Gastrocnemius medialis (tissue), 4 donors: Measurements from ENCODE around the gene COL10A1. TPM values are rescaled to one million over a fixed set of nuclear protein-coding genes. Genes with fewer than 3 reads are reported as not detected.

Source experiments
- ATAC-seq, 2 donors: fragments of 150-250 bp; one replicate each; pipeline ENCODE4 v1.9.1; 2016
- DNase-seq, 2 donors: peaks; one replicate each; pipeline ENCODE4 v3.0.0-alpha.2; 2019
- H3K27ac ChIP-seq, 4 donors: fragments of 200-600 bp; sonication (generic); 1 replicate in 1 of 4; 2 replicates in 3 of 4; pipeline ENCODE4 v1.5.1; 2016 to 2018; ENCODE audit warnings: mild to moderate bottlenecking in 2 of 4, moderate library complexity in 1 of 4
- H3K27me3 ChIP-seq, 3 donors: fragments of 200-600 bp; sonication (generic) in 2 of 3; 1 replicate in 1 of 3; 2 replicates in 2 of 3; pipeline versions ENCODE4 v1.5.1 to v1.6.0; 2016 to 2019; ENCODE audit warnings: mild to moderate bottlenecking in 1 of 3, moderate library complexity in 1 of 3
- H3K36me3 ChIP-seq, 2 donors: fragments of 200-600 bp; sonication (generic) in 1 of 2; one replicate each; pipeline ENCODE4 v1.5.1; 2017 to 2018
- H3K4me1 ChIP-seq, 2 donors: fragments of 200-600 bp; sonication (generic) in 1 of 2; one replicate each; pipeline ENCODE4 v1.5.1; 2016 to 2017; ENCODE audit warnings: mild to moderate bottlenecking in 2 of 2
- H3K4me3 ChIP-seq, 4 donors: fragments of 200-600 bp; sonication (generic) in 3 of 4; 1 replicate in 1 of 4; 2 replicates in 3 of 4; pipeline ENCODE4 v1.5.1; 2016 to 2019; ENCODE audit warnings: mild to moderate bottlenecking in 2 of 4
- H3K9me3 ChIP-seq, 3 donors: fragments of 200-600 bp; sonication (generic) in 2 of 3; 1 replicate in 1 of 3; 2 replicates in 2 of 3; pipeline ENCODE4 v1.5.1; 2016 to 2019
- POLR2A ChIP-seq, 2 donors: fragments of 450-650 bp; IDR thresholded peaks; one replicate each; pipeline ENCODE4 v1.6.1; 2017; ENCODE audit warnings: antibody characterized with exemption in 2 of 2, mild to moderate bottlenecking in 2 of 2, moderate library complexity in 2 of 2
- in situ Hi-C, 4 donors: fragments of 200-750 bp; cut with MboI; loops; one replicate each; pipeline versions ENCODE4 v1.15.0 to v1.8.0; 2017; ENCODE audit warnings: low sequenced_read_pairs in 4 of 4
- intact Hi-C: fragments of 100-400 bp; cut with DNase I; formaldehyde crosslinking; loops from one replicate; pipeline ENCODE4 v1.15.1; 2023; ENCODE audit warnings: low total_unique reads
- total RNA-seq, 4 donors: library from RNA; depleted of rRNA; stranded (reverse); fragments of >200 nt; gene quantifications; one replicate each; pipeline versions ENCODE4 v1.1.0 to v1.2.3, GENCODE V29; 2016
- TF ChIP-seq, protein P1 (sequence below), 5 experiments: fragments of 450-650 bp in 3 of 5; fragments of 200-600 bp in 2 of 5; sonication (generic) in 2 of 5; IDR thresholded peaks in 4 of 5; conservative IDR thresholded peaks in 1 of 5; 1 replicate in 4 of 5; 2 replicates in 1 of 5; pipeline ENCODE4 v1.5.1; 2016 to 2019; ENCODE audit warnings: antibody characterized with exemption in 5 of 5, mild to moderate bottlenecking in 3 of 5, moderate library complexity in 3 of 5

The COL10A1 gene
- total RNA-seq, 4 donors from 2014 or later, result not detected

DNA sequence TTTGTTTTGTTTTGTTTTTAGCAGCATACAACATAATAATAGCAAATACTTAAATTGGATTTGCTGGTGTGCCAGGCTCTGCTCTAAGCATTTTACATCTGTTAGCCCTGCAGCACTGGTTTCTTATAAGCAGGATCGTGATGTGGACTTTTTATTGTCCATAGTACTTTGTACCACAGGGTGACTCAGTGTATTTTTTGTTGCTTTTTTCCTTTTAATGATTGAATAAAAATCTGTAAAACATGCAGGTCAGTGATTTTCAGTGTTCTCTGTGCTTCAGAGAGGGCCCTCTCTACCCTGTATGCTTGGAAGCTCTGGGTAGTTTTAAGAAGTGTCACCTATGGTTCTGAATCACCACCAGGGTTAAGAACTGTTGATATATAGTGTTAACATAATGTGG is 21.3 kb downstream of the COL10A1 start:
- H3K4me1 ChIP-seq, result peaks cover 43 to 50% of the 10 kb centered on the region in 2 donors
- peaks cover 0 to 17% of the 10 kb centered on the region in 2 donors for H3K36me3 ChIP-seq
- in situ Hi-C loops, result no loop called here
- TF ChIP-seq, protein P1, sequence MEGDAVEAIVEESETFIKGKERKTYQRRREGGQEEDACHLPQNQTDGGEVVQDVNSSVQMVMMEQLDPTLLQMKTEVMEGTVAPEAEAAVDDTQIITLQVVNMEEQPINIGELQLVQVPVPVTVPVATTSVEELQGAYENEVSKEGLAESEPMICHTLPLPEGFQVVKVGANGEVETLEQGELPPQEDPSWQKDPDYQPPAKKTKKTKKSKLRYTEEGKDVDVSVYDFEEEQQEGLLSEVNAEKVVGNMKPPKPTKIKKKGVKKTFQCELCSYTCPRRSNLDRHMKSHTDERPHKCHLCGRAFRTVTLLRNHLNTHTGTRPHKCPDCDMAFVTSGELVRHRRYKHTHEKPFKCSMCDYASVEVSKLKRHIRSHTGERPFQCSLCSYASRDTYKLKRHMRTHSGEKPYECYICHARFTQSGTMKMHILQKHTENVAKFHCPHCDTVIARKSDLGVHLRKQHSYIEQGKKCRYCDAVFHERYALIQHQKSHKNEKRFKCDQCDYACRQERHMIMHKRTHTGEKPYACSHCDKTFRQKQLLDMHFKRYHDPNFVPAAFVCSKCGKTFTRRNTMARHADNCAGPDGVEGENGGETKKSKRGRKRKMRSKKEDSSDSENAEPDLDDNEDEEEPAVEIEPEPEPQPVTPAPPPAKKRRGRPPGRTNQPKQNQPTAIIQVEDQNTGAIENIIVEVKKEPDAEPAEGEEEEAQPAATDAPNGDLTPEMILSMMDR (IDR thresholded peaks at IDR 0.05 in 4 of 5, conservative IDR thresholded peaks at IDR 0.05 in 1 of 5), result no peak
- TF ChIP-seq POLR2A (IDR thresholded peaks at IDR 0.05), result no peak
- intact Hi-C loops, result loop anchor here (5.0 kb wide), 1 partner anchor 47 kb away; no protein-coding TSS in a partner anchor
- DNase-seq (no peak), ATAC-seq (no peak)
- no peaks in the 10 kb centered on the region for H3K27me3 ChIP-seq
- no peak overlapping the region for H3K4me3 ChIP-seq
- H3K9me3 ChIP-seq, result no peaks in the 10 kb centered on the region
- H3K27ac ChIP-seq, result no peak overlapping the region

DNA sequence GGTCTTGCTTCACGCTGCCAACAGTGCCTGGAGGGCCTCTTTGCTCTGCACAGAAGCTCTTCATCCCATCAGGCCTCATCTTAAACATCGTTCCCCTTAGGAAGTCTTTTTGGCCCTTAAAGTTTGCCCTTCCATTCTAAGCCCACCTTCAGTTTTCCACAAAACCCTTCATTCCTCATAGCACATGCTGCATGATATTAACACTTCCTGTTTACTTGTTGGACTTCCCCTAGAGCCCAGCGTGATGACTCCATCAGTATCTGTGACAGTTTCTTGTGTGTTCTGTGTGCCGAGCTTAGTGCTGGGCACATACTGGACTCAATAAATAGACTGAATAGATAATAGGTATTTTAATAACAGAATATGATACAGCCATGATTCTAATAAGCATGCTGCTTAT is 23.1 kb downstream of the COL10A1 start:
- no peak for ATAC-seq
- no peaks in the 10 kb centered on the region for H3K9me3 ChIP-seq
- intact Hi-C loops, result loop anchor here (5.0 kb wide), 1 partner anchor 46 kb away; no protein-coding TSS in a partner anchor
- no peak overlapping the region for H3K27ac ChIP-seq
- no peaks in the 10 kb centered on the region for H3K27me3 ChIP-seq
- no peak overlapping the region for H3K4me3 ChIP-seq
- no peak for TF ChIP-seq POLR2A (IDR thresholded peaks at IDR 0.05)
- TF ChIP-seq, protein P1 (IDR thresholded peaks at IDR 0.05 in 4 of 5, conservative IDR thresholded peaks at IDR 0.05 in 1 of 5), result no peak
- in situ Hi-C loops, result no loop called here
- H3K4me1 ChIP-seq, result peaks cover 46 to 53% of the 10 kb centered on the region in 2 donors
- H3K36me3 ChIP-seq, result no peaks in the 10 kb centered on the region
- DNase-seq, result no peak

DNA sequence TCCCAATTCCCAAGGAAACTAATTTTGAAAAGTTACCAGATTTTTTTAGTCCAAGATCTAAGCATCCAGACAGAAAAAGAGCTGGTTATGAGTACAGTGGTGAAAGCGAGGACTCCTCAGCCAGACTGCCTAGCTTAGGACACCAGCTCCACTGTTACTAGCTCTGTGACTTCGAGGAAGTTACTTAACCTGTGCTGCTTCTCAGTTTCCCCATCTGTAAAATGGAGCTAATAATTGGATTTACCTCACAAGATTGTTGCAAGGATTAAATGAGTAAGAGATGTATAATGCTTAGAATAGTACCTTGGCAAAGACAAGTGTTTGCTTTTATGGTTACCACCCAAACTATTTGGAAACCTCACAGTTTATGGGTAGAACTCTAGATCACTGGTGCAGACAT is 24.1 kb downstream of the COL10A1 start:
- DNase-seq (no peak), ATAC-seq (no peak)
- H3K27ac ChIP-seq, result peak overlapping the region; percentile 86 to 96 (median 90)
- in situ Hi-C loops, result no loop called here
- intact Hi-C loops, result loop anchor here (1.0 to 5.0 kb wide), 2 partner anchors 44 to 90 kb away; no protein-coding TSS in a partner anchor
- H3K27me3 ChIP-seq, result no peaks in the 10 kb centered on the region
- TF ChIP-seq POLR2A (IDR thresholded peaks at IDR 0.05), result no peak
- TF ChIP-seq, protein P1 (IDR thresholded peaks at IDR 0.05 in 4 of 5, conservative IDR thresholded peaks at IDR 0.05 in 1 of 5), result no peak
- H3K4me3 ChIP-seq, result peak overlapping the region; percentile 60 to 85 (median 72)
- no peaks in the 10 kb centered on the region for H3K9me3 ChIP-seq
- peaks cover 46 to 53% of the 10 kb centered on the region in 2 donors for H3K4me1 ChIP-seq
- H3K36me3 ChIP-seq, result no peaks in the 10 kb centered on the region

DNA sequence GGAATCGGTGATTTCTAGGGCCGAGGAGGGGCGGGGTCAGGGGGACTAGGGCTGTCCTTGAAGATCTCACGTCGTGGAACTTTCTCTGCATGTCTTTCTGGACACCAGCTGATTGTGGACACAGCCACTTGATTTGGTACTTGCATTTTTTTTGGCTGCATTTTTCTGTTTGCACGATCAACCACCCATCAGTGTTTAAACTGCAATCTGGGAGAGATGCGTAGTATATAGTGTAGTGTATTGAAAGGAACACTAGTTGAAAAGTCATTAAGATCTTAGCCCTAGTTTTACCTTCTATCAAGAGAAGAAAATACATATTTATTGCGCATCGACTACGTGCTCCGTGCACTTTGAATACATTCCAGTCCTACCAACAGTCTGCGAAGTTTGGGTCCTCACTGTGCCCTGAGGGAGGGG is 24.6 kb downstream of the COL10A1 start:
- ATAC-seq (no peak), DNase-seq (no peak)
- H3K27ac ChIP-seq, result peak overlapping the region; percentile 86 to 96 (median 90)
- intact Hi-C loops (loop anchor here (1.0 to 5.0 kb wide), 2 partner anchors 44 to 90 kb away; no protein-coding TSS in a partner anchor), in situ Hi-C loops (no loop called here)
- H3K4me1 ChIP-seq, result peaks cover 46 to 53% of the 10 kb centered on the region in 2 donors
- no peaks in the 10 kb centered on the region for H3K9me3 ChIP-seq
- no peaks in the 10 kb centered on the region for H3K27me3 ChIP-seq
- no peaks in the 10 kb centered on the region for H3K36me3 ChIP-seq
- H3K4me3 ChIP-seq, result peak overlapping the region; percentile 60 to 85 (median 72)
- TF ChIP-seq, protein P1 (IDR thresholded peaks at IDR 0.05 in 4 of 5, conservative IDR thresholded peaks at IDR 0.05 in 1 of 5), result no peak
- no peak for TF ChIP-seq POLR2A (IDR thresholded peaks at IDR 0.05)
